GM19324 (cell line): ENCODE data around the gene NEDD4L.

Source experiments
- ATAC-seq: cut with Tn5 transposase; IDR thresholded peaks from one replicate; pipeline ENCODE4 v1.9.1; 2021; ENCODE audit warnings: mild to moderate bottlenecking, moderate library complexity; ENCODE audit not compliant: unreplicated experiment, low FRiP score

The NEDD4L gene

DNA sequence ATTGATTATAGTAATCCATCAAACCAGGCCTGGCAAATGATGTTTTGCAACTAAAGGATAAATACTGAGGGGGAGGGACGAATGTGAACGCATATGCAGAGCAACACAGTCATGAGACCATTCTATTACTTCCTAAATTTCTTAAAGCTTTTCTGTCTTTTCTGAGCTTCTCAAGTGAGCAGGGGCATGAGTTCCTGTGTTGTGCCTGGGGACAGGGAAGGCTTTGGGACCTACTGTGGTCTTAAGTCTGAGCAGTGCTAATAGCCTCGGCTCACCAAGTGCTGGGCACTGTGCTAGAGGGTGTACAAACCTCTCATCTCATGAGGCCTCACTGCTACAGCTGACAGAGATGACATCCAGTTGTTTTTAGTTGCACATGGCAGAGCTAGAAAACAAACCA, 182.4 kb downstream of the NEDD4L start:
- ATAC-seq: no peak

DNA sequence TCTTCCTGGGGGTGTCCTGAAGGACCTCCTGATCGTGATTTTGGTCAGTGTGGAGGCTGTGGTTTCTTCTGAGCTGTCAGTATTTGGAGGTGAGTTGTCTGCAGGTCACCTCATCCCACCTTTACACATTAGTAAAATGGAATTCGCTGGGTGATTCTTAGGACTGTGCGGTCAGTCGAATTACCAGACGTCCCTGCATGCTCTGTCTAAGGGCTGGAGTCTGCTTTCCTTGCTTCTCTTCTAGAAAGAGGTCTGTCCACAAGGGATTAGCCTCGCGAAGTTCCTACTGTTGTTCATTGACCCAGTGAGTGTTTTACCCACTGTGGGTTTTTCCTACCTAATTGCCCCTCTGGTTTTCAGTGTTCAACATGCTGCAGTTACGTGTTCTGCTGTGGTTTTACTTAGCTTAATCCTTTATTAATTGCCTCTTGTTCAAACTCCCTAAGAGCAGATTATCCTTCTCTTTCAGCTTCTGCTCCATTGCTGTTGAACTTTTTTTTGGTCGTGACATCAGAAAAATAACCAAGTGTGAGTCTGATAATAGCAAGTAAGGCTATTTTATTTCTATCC, 183.4 kb downstream of the NEDD4L start:
- no peak for ATAC-seq

DNA sequence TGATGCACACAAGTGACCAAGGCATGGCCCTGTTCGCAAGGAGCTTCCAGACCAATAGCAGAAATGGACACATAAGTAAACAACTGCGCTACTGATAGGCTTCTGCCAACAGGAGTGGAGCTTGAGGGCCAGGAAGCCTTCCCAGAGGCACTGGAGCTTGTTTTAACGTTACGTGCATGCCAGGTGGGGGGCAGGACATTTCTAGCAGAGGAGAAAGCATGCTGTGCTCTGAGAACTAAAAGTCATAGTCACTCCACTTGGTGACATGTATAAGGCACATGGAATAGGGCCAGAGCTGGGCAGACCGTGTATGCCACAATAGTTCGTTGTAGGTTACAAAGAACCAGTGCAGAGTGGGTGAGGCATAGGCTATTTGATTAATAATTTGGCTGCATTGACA, 184.2 kb downstream of the NEDD4L start:
- ATAC-seq: no peak

DNA sequence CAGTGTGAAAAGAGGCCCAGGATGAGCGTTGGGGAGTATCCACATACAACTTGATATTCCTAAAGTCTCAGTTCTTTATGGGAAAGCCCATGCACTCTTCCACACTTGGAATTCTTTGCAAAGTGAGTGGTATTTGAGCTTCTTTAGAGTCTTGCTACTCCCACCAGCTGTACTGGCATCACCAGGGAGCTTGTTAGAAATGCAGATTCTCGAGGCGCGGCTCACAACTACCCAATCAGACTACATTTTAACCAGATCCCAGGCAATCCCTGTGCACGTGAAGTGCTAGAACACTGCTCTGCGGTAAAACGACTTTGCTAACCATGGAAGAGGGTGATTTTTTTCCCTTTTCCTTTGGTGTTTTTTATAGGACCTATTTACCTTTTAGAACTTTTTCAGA, 184.7 kb downstream of the NEDD4L start:
- no peak for ATAC-seq

DNA sequence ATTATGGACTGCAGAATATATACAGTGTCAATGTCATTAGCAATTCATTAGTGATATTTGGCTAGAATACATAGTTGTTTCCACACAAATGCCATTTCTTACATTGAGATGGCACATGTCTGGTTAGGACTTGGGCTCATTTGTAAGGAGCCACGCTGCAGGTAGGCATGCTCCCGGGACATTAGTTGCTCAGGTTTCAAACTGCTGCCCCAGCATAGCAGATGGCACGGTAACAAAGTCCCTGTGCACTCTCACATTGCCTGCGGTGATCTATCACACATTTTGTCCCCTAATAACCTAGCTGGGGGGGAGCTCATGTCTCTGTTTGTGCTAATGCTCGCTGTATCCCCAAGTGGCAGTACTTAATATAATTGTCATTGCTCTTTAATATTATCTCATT, 185.1 kb downstream of the NEDD4L start:
- no peak for ATAC-seq

DNA sequence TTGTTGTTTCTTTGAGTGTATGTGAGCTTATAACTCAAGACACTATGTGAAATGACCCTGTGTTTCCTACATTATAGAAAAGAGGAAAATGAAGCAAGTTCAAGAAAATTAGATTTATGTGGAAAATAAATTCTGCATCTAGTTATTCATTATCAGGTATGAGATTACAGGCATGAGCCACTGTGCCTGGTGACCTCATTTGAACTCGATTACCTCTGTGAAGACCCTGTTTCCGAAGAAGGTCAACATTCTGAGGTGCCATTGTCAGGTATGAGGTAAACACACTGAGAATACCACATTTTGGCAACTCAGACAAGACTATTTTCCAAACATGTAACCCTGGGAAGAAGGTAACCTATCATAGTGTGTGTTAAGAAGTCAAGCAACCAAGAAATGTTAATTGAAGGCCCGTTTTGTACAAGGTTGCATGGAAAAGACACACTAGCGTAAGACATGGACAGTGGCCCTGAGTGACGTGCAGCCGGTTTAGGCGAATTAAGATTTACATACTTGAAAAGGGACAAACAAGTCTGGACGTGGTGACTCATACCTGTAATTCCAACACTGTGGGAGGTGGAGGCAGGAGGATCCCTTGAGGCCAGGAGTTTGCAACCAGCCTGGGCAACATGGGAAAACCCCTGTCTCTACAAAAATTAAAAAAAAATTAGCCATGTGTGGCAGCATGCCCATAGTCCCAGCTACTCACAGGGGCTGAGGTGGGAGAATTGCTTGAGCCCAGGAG, 186.6 kb downstream of the NEDD4L start:
- ATAC-seq: no peak

DNA sequence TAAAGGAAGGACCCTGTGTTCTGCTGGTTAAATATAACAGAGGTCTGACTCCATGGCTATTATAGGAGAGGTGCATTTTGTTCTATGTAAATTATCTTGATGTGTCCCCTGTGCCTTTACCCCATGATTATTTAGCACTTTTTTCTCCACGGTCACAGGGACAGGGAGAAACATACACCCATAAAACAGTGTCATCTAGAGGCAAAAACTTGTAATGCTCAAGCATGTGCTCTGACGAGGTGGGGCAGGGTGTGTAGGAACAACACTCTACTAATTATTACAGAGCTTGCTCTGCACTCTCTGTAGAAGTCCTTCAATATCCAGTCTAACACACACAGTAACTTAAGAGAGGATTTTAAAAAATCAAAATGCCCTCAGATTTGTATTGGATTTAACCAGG, 187.9 kb downstream of the NEDD4L start:
- ATAC-seq: no peak

DNA sequence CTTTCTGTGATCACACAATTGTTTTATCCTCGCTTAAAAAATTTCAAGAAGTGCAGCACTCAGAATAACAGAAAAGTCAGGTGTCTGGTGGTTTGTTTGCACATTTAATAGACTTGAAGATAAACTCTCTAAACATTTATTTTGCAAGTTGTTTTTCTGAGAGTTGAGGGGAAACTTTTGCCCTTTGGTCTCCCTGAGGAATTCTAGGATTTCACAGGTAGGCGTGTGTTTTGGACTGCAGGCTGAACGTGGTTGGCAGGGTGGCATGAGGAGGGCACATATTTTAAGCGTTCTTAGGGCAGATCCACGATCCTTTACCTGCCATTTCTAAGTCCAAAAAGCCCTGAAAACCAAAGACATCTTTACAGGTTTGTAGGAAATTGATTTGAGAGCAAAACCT, 188.6 kb downstream of the NEDD4L start:
- ATAC-seq: no peak

DNA sequence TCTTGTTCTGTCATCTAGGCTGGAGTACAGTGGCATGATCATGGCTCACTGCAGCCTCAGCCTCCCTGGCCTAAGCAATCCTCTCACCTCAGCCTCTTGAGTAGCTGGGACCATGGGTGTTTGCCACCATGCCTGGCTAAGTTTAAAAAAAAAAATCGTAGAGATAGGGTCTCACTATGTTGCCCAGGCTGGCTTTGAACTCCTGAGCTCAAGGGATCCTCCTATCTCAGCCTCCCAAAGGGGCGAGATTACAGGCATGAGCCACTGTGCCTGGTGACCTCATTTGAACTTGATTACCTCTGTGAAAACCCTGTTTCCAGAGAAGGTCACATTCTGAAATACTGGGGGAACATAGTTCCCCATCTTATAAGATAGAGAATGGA, 190.3 kb downstream of the NEDD4L start:
- ATAC-seq: no peak

DNA sequence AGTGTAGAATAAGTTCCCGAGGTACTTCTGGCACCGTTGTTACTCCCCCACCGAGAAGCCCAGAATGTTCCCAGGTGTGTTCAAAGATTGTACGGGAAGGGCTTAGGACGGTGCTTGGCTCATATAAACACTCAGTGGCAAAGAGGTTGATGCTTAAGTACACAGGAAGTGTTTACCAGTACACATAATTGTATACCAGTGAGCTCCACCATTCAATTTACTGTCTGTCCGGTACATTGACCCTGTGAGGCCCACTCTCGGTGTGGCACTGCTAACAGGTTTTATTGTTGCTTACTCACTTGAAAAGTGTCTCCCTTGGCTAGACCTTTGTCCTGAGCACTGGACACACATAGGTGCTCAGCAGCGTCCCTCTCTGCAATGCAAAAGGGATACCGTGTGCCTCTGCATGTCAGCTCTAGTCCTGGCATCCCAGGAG, 191.0 kb downstream of the NEDD4L start:
- ATAC-seq: no peak

DNA sequence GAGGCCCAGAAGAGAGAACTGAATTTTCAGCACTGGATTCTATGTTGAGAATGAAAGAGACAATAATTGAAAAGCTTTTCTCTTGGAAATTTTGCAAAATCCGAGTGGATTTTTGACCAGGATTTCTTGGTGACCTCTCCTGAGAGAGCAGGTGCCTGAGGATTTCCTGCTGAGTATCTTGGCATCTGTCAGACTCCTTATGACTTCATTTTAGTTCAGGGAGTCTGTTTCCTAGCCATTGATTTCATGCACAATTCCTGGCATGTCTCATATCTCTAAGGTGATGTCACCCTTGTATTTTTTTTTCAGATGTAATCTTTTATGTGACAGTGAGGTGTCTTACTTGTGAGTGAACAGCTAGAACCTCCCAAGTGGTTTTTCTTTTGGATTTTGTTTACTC, 195.9 kb downstream of the NEDD4L start:
- ATAC-seq: no peak

DNA sequence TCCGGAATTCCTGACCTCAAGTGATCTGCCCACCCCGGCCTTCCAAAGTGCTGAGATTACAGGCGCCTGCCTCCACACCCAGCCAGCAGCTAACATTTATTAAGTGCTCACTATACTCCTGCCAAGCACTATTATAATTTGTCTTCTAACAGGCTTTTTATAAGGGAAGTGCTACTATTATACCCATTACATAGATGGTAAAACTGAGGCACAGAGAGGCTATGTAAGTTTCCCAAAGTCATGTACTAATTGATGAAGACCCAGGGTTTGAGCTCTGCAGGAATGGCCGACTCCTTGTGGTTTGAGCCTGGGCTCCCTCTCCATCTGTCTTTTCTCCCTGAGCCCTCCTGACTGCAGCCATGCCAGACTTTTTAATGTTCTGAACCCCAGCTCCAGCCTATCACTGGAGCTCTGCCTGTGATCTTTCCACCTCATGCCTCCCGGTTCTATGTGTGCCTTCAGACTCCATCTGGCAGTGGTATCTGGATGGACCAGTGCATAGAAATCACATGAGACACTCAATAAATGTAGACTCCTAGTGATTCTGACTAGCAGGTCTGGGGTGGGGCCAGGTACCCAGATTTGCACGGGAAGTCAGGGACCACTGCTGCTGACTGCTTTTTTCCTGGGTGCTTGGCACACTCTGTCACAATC, 197.1 kb downstream of the NEDD4L start:
- ATAC-seq: no peak

DNA sequence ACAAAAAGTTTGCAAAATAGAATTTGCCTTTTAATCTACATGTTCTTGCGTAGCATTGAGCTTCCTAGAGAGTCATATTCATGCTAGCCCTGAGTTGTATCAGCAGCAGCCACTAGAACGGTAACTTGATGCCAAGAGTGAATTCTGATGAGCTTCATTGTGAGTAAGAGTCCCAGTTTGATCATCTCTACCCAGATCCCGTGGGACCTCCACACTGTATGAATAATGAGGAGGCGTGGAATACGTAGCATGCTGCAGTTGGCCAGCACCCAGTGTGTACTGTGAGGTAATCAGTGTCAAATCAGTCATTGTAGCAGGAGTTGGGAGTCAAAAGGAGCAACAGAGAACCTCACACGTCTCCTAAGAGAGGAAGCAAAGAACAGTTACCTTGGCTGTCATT, 197.9 kb downstream of the NEDD4L start:
- no peak for ATAC-seq

DNA sequence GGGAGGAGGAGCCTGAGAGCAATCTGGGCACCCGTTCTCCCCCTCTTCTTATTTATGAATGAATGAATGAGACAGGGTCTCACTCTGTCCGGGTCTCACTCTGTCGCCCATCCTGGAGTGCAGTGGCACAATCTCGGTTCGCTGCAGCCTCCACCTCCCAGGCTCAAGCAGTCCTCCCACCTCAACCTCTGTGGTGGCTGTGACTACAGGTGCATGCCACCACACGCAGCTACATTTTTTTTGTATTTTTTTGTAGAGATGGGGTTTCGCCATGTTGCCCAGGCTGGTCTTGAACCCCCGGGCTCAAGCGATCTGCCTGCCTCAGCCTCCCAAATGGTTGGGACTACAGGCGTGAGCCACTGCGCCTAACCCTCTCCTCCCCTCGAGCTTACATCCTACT, 198.4 kb downstream of the NEDD4L start:
- no peak for ATAC-seq

DNA sequence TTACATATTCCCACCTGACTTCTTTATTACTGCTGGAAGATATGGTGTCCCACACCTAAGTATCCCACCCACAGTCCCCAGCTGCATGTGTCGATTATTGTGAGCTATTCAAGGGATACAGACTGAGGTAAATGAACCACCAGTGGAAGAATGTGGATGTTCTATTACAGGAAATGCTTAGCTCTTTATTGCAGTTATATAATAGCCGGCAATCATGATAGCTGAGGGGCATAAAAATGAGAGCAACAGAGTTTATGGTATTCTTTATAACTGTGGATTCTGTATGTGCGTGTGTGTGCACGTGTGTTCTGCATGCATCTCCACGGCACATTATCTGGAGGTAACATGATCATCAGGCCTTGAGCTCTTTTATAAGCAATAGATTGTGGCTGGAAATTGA, 198.9 kb downstream of the NEDD4L start:
- ATAC-seq: no peak

DNA sequence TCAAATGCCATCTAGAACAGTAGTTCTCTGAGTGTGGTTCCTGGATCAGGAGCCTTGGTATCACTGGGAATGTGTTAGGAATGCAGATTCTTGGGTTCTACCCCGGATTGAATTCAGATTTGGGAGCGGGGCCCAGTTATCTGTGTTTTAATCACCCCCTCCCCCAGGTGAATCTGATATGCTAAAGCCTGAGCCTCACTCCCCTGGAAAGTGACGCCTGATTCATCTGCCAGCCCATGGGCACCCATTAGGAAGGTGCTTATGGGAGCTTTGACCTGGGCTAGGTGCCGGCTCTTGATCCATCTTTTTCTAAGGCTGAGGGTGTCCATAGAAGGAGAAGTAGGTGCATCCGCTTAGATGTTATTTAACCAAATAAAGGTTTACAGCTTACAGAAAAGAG, 199.4 kb downstream of the NEDD4L start:
- no peak for ATAC-seq

DNA sequence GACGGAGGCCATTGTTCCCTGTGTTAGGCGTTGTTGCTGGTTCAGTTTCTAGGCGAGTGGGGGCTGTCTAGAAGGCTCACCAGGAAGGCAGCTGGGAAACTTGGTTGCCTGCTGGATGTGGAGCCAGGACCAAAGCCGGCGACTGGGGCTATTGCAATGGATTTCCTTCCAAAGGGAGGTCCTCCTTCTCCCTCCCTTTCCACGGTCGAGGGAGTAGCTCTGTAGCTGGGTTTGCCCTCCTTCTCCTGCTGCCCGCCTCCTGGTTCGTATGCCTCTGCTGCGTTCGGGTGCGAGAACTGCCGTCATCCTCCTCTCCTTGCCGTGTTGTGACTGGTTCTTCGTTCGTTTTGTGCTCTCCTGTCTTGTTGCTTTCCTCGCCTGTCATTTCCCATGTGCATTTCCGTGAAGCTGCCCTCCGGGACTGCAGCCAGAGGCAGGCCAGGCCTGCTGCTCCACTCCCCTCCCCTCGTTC, 203.4 kb downstream of the NEDD4L start:
- ATAC-seq: no peak

DNA sequence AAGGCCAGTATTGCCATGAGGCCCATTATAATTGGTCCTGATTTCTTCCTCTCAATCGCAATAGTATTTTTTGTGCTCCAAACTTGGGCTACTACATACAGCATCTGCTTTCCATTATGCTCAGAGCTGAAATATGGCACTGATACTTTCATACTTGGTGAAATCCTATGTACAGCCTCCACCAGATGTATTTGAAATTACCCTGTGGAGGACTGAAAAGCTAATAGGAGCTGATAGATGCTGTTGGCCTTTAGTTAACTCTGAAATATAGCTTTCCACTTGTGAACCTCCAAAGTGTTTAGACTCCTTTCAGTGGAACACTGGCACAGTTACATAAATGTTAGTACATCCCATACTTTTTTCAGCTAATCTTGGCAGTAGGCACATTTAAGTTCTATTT, 205.7 kb downstream of the NEDD4L start:
- ATAC-seq: no peak

DNA sequence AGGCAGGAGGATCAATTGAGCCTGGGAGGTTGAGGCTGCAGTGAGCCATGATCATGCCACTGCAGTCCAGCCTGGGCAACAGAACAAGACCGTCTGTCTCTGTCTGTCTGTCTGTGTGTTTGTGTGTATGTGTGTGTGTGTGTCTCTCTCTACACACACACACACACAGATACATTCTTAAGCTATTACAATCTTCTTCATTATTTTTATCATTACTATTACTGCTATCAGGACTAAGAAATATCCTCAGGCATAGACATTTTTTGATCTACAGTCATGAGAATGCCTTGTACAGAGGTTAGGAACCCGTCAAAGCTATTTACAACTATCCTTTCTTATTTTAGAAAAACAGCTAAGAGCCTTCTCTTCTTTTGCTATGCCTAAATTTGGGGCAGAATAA, 207.4 kb downstream of the NEDD4L start:
- no peak for ATAC-seq

DNA sequence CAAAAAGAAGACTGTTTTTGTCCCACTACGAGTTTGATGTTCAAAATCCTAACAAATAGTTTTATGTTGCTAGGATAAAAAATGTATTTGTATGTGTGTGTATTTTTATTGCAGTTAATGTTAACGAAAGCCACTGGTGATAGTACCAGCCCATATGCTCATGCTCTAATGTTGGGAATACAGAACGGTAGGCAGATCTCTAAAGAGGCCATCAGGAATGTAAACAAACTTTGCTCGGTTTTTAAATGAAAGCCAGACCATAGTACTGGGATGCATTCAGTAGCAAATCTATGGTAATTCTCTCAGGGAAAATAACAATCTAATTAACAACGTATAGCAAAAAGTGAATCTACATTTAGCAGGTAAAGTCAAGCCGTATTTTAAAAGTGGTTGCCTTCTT, 208.1 kb downstream of the NEDD4L start:
- no peak for ATAC-seq

DNA sequence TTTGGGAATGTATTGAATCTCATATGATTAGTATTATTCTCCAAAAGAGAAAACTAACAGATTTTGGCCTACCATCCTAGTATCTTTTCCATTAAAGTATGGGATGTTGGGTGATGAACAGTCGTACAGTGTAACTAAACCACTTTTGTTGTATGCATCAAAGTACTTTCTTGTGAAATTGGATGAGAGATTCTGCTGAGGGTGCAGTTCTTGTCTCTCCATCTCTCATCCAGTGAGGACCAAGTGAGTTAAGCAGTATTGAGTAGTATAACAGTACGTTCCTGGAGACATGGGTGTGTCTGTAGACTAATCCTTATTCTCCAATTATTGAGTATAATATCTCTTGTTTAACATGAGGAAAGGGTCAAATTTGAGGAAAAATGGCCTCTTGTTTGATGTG, 209.3 kb downstream of the NEDD4L start:
- ATAC-seq: no peak

DNA sequence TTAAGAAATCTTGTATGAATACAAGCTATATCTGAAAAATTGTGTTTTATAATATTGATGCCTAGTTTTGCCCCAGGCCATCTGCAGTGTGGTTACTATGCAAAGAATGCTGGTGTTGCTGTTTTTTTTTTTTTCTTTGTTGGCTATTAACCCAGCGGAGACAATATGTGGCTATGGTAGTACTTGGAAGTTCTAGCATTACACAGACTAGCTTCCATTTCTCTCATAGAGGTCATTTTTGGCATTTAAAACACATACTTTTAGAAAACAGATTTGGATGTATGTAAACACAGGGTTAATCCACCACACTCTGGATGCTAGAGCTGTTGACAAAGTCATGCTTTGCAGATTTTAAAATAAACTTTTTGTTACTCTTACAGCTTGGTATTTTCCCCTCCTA, 209.8 kb downstream of the NEDD4L start:
- ATAC-seq: no peak
